Fibroblast of villous mesenchyme (primary cell): Measurements from ENCODE around the gene ATXN7L3. TPM values are rescaled to one million over a fixed set of nuclear protein-coding genes. Genes with fewer than 3 reads are reported as not detected.

ENCODE experiments used
- small RNA-seq: library from RNA; depleted of rRNA; stranded (forward); fragments of <200 nt; gene quantifications from one replicate; pipeline ENCODE3, GENCODE V24; 2012
- total RNA-seq: library from RNA; depleted of rRNA; stranded (reverse); fragments of >200 nt; gene quantifications from 2 replicates; pipeline ENCODE4 v1.2.3, GENCODE V29; 2012

The ATXN7L3 gene
- total RNA-seq, 1 donor = 43.6 TPM

Small RNA genes within 50 kb of the gene (small RNA-seq; reads per million reads assigned to genes)
- gene MIR6782 = 0.38 reads per million

Other genes starting within 250 kb of the ATXN7L3 start
- gene PYY, start 245.9 kb downstream of the ATXN7L3 start, total RNA-seq = not detected in 2 replicates
- 0.43 and 0.64 TPM in 2 replicates for gene NAGS, start 195.3 kb downstream of the ATXN7L3 start, total RNA-seq
- gene TMEM101, start 184.9 kb downstream of the ATXN7L3 start, total RNA-seq = 40.2 and 40.3 TPM in 2 replicates
- gene LSM12, start 133.2 kb downstream of the ATXN7L3 start, total RNA-seq = 53.5 and 82.5 TPM in 2 replicates
- gene G6PC3, start 129.1 kb downstream of the ATXN7L3 start, total RNA-seq = 27.4 and 27.6 TPM in 2 replicates
- gene HDAC5, start 76.2 kb downstream of the ATXN7L3 start, total RNA-seq = 36.7 and 62.8 TPM in 2 replicates
- 3.0 and 3.2 TPM in 2 replicates for gene HROB, start 58.0 kb downstream of the ATXN7L3 start, total RNA-seq
- gene ASB16, start 29.2 kb downstream of the ATXN7L3 start, total RNA-seq = under 0.01 TPM in 1 of 2 replicates, not detected in the other
- gene TMUB2, start 12.9 kb downstream of the ATXN7L3 start, total RNA-seq = 19.0 and 28.1 TPM in 2 replicates
- gene UBTF, start 19.8 kb upstream of the ATXN7L3 start, total RNA-seq = 46.1 and 46.6 TPM in 2 replicates
- gene SLC4A1, start 68.3 kb upstream of the ATXN7L3 start, total RNA-seq = not detected in 2 replicates
- under 0.01 TPM in 1 of 2 replicates, not detected in the other for gene RUNDC3A, start 108.7 kb upstream of the ATXN7L3 start, total RNA-seq
- 58.9 and 61.7 TPM in 2 replicates for gene SLC25A39, start 124.9 kb upstream of the ATXN7L3 start, total RNA-seq
- gene GRN, start 145.4 kb upstream of the ATXN7L3 start, total RNA-seq = 165 and 256 TPM in 2 replicates
- 0.86 and 2.6 TPM in 2 replicates for gene FAM171A2, start 164.0 kb upstream of the ATXN7L3 start, total RNA-seq
- under 0.01 TPM in 2 replicates for gene ITGA2B, start 189.8 kb upstream of the ATXN7L3 start, total RNA-seq